IPS-15b (cell line): ENCODE measurements around the gene KLHL3.

ENCODE experiments used
- H3K27me3 ChIP-seq: one replicate; pipeline ENCODE4 v1.6.1; 2013; ENCODE audit warnings: low read length; ENCODE audit not compliant: control insufficient read depth, insufficient read depth
- H3K36me3 ChIP-seq: one replicate; pipeline ENCODE4 v1.6.1; 2013; ENCODE audit warnings: low read length; ENCODE audit not compliant: control insufficient read depth, insufficient read depth
- H3K4me1 ChIP-seq: one replicate; pipeline ENCODE4 v1.6.1; 2013; ENCODE audit warnings: mild to moderate bottlenecking, low read length; ENCODE audit not compliant: control insufficient read depth, insufficient read depth
- H3K4me3 ChIP-seq: one replicate; pipeline ENCODE4 v1.5.1; 2013; ENCODE audit warnings: low read depth, low read length
- H3K9ac ChIP-seq: one replicate; pipeline ENCODE4 v1.6.1; 2013; ENCODE audit warnings: low read depth, mild to moderate bottlenecking, low read length
- H3K9me3 ChIP-seq: one replicate; pipeline ENCODE4 v1.6.1; 2013; ENCODE audit warnings: mild to moderate bottlenecking, low read length; ENCODE audit not compliant: control insufficient read depth, insufficient read depth

Gene KLHL3

DNA sequence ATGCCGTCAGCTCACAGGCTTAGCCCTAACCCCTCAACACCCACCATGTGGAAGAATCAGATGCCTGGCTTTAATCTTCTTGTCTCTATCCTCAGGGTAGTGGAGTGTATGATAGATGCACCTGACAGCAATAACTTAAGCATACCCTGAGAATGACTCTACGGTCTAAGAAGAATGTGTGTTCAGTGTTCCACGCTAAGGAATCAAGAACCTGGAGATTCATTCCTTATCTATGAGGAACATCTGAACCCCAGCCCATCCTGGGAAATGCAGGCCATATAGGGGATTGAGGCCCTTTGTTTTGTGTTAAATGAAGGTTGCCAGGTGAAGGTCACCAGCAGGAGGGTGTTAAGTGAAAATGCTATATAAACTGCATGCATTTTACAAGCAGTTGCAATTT is 63.0 kb downstream of the KLHL3 start:
- H3K4me3 ChIP-seq = no peak overlapping the region
- no peak overlapping the region for H3K9ac ChIP-seq

GRCh38 chr5:137672001-137672400 is 63.9 kb downstream of the KLHL3 start:
- H3K4me1 ChIP-seq = no peaks in the 10 kb centered on the region
- H3K36me3 ChIP-seq = no peaks in the 10 kb centered on the region
- no peaks in the 10 kb centered on the region for H3K27me3 ChIP-seq
- no peaks in the 10 kb centered on the region for H3K9me3 ChIP-seq
- no peak overlapping the region for H3K9ac ChIP-seq
- H3K4me3 ChIP-seq = no peak overlapping the region

More for the DNA sequence above, 63.0 kb downstream of the KLHL3 start:
- Histone ChIP-seq H3K4me1 (no peaks in the 10 kb centered on the region), H3K36me3 (no peaks in the 10 kb centered on the region), H3K27me3 (no peaks in the 10 kb centered on the region), H3K9me3 (no peaks in the 10 kb centered on the region)

DNA sequence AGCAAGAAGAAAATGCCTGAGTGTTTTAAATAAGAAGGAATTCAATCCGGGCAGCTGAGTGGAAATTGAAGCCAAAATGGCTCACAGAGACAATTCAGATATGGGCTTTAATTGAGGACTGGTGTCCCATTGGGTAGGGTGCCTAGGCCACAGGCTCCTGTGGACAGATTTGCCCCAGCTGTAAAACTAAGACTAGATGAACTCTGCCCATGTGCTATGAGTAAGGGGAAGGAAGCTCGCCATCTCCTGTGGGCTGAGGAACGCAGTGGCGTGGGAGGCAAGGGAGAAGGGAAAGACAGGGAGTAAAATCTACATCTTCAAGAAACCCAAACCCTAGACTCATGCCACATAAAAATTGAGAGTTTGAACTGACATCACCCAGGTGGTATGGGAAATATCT is 66.1 kb downstream of the KLHL3 start:
- H3K27me3 ChIP-seq = no peaks in the 10 kb centered on the region
- no peaks in the 10 kb centered on the region for H3K4me1 ChIP-seq
- no peak overlapping the region for H3K4me3 ChIP-seq
- H3K36me3 ChIP-seq = no peaks in the 10 kb centered on the region
- H3K9me3 ChIP-seq = no peaks in the 10 kb centered on the region
- H3K9ac ChIP-seq = no peak overlapping the region

DNA sequence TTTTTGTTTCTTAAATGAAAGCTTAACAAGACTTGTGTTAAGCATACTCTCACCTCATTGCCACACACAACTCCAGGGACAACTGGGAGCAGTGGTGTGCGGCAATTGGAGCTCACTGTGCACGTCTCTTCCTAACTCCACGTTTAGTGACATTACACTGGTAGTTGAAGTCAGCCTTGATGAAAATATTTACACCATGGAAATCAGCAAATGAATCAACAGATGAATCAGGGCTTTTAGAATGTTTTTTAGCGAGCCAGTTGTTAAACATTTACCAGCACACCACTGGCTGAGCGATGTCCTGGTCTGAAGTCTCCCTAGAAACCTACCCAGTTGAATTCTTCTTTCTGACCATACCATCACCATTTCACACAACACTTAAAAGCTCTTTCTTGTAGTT is 67.3 kb downstream of the KLHL3 start:
- no peaks in the 10 kb centered on the region for H3K4me1 ChIP-seq
- H3K4me3 ChIP-seq = no peak overlapping the region
- no peaks in the 10 kb centered on the region for H3K9me3 ChIP-seq
- H3K9ac ChIP-seq = no peak overlapping the region
- H3K27me3 ChIP-seq = no peaks in the 10 kb centered on the region
- H3K36me3 ChIP-seq = no peaks in the 10 kb centered on the region

GRCh38 chr5:137667341-137667740 is 68.5 kb downstream of the KLHL3 start:
- H3K4me1 ChIP-seq = no peaks in the 10 kb centered on the region
- no peak overlapping the region for H3K4me3 ChIP-seq
- H3K9me3 ChIP-seq = no peaks in the 10 kb centered on the region
- H3K36me3 ChIP-seq = no peaks in the 10 kb centered on the region
- H3K27me3 ChIP-seq = no peaks in the 10 kb centered on the region
- H3K9ac ChIP-seq = no peak overlapping the region

- no peak overlapping the region for H3K4me3 ChIP-seq
- H3K36me3 ChIP-seq = no peaks in the 10 kb centered on the region
- no peaks in the 10 kb centered on the region for H3K4me1 ChIP-seq
- H3K9me3 ChIP-seq = no peaks in the 10 kb centered on the region
- H3K27me3 ChIP-seq = no peaks in the 10 kb centered on the region
- H3K9ac ChIP-seq = no peak overlapping the region
Measured at GRCh38 chr5:137666901-137667300, 69.0 kb downstream of the KLHL3 start.

DNA sequence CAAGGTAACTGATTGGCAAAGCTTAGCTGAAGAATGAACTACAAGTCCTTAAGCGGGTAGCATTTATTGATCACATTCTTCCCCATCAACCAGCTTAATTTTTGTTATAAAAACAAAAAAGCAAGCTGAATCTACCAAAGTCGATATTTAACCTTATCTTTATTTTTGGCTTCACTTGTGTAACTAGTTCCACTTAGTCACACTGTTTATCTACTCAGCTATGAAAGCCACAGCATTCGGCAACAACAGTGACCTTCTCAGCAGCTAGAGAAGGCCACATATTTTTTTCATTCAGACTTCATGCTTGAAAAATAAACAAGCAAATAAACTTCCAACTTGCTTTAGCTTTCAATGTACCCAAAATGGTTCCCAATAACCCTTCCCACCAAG is 69.4 kb downstream of the KLHL3 start:
- Histone ChIP-seq H3K36me3 (no peaks in the 10 kb centered on the region), H3K9ac (no peak overlapping the region), H3K27me3 (no peaks in the 10 kb centered on the region), H3K4me3 (no peak overlapping the region), H3K4me1 (no peaks in the 10 kb centered on the region), H3K9me3 (no peaks in the 10 kb centered on the region)

DNA sequence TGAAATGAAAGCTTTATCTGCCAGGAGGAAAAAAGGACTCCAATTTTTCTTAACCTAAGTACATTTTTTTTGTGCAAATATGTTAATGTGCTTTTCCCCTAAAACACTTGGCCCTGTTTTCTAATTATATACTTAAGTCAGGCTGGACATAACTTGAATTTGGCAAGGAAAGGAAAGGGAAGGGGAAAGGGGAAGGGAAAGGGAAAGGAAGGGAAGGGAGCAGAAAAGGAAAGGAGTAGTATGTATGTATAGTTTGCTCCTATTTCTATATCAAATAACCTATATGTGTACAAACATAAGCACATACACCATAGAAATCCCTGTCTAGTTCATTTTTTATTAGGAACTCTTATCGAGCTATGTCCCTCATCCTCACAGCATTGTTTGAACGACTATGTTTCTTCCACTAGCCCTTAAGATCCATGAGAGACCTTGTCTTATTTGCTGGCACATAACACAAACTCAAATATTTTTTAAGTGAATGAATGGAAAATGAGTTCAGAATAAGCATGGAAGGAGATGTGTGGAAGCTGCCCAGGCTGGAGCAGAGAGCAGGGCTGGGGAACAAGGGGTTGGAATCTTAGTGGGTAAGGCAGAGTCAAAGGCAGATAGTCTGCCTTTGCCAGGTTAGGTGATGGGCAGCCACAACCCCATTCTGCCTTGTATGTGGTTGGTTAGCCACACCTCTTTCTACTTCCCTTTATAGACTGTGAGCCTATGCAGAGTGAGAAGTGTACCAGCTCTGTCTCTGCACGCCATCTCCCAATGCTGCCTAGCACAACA is 70.0 kb downstream of the KLHL3 start:
- Histone ChIP-seq H3K4me1 (no peaks in the 10 kb centered on the region), H3K9me3 (no peaks in the 10 kb centered on the region), H3K4me3 (no peak overlapping the region), H3K27me3 (no peaks in the 10 kb centered on the region), H3K36me3 (no peaks in the 10 kb centered on the region), H3K9ac (no peak overlapping the region)

- Histone ChIP-seq H3K9ac (no peak overlapping the region), H3K36me3 (no peaks in the 10 kb centered on the region), H3K4me3 (no peak overlapping the region), H3K4me1 (peaks cover 4% of the 10 kb centered on the region), H3K27me3 (no peaks in the 10 kb centered on the region), H3K9me3 (no peaks in the 10 kb centered on the region)
Measured at GRCh38 chr5:137660349-137660817, 75.5 kb downstream of the KLHL3 start.

- Histone ChIP-seq H3K4me1 (peaks cover 4% of the 10 kb centered on the region), H3K4me3 (no peak overlapping the region), H3K9ac (no peak overlapping the region), H3K27me3 (no peaks in the 10 kb centered on the region), H3K36me3 (no peaks in the 10 kb centered on the region), H3K9me3 (no peaks in the 10 kb centered on the region)
Measured at GRCh38 chr5:137659209-137659608, 76.7 kb downstream of the KLHL3 start.

DNA sequence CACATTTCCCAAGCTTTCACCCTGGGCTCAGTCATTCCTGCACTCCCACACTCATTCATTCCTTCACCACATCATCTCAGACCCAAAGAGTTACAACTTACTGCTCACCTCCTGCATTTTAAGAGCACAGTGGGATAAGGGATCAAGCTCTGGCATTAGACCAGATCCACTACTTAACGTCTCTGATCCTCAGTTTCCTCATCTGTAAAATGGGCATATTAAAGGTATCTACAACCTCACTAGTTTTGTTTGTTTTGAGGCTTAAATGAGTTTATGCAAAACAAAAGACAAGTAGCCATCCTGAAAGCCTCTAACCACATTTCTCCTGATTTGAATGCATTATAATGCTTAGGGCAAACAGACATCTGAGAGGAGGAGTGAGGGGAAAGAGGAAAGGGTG is 77.6 kb downstream of the KLHL3 start:
- no peaks in the 10 kb centered on the region for H3K36me3 ChIP-seq
- no peaks in the 10 kb centered on the region for H3K27me3 ChIP-seq
- no peak overlapping the region for H3K9ac ChIP-seq
- peaks cover 4% of the 10 kb centered on the region for H3K4me1 ChIP-seq
- H3K4me3 ChIP-seq = no peak overlapping the region
- no peaks in the 10 kb centered on the region for H3K9me3 ChIP-seq

- Histone ChIP-seq H3K4me1 (peaks cover 4% of the 10 kb centered on the region), H3K27me3 (no peaks in the 10 kb centered on the region), H3K4me3 (no peak overlapping the region), H3K36me3 (no peaks in the 10 kb centered on the region), H3K9me3 (no peaks in the 10 kb centered on the region), H3K9ac (no peak overlapping the region)
Measured at GRCh38 chr5:137657073-137657472, 78.8 kb downstream of the KLHL3 start.
